ENCODE measurements around the gene PIP4P1.

PIP4P1 gene

DNA sequence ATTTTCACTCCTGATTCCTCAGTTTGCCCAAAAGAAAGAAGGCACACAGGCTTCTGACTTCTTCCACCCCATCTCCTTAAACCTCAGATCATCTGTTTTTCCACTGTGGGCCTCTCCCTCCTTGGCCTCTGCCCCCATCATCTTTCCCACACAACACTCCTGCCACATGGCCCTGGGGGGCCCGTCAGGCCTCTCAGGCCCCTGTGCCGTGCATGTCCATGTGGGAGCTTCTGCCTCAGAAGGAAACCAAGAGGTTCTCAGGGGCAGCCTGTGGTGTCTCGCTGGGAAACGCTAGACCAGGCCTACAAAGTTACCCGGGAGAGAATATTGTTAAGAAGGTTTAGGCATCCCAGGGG is 33.2 kb downstream of the PIP4P1 start:
- TF ChIP-seq POLR2A (IDR thresholded peaks at IDR 0.05; ENCODE audit: low read depth, low read length) (no peak), POLR2AphosphoS5 (IDR thresholded peaks at IDR 0.05; ENCODE audit: low read depth, low read length) (0 out of 2 replicates have a peak, but pooled peaks have one; percentile 38), TAF1 (IDR thresholded peaks at IDR 0.05; ENCODE audit: borderline replicate concordance, low read depth, low read length) (no peak)
- DNase-seq (ENCODE audit: insufficient read length), result no peak
- no peak for FAIRE-seq

DNA sequence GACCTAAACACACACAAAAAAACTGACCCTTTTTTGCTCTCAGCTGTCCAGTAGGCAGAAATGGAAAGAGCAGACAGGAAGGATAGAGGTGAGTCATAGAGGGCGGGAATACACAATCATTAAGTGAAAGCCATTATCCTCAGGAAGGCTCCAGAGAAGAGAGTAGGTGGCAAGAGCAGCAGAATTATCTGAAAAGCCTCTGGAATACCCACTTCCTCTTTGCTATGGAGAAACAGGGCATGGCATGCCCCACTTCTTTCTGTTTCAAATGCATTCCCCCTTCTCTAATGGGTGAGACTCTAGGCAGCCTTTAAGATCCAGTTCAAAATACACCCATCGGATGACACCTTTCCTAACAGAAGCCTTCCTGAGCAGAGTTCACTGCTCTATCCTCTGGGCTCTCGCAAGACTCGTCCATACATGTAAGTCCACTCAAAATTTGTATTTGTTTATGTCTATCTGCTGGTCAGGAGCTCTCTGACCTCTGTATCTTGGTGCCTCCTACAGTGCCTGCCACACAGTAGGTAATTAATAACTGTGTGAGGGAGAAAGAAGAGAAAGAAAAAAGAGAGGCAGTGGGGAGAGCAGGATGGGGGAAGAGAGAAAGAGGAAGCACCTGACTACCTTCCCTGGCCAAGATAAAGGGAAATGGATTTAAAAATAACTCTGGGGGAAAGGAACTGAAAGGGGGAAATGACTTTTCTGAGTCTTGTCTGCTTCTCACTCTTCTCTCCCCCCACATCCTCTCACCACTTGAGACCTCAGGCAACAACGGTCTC is 33.8 kb downstream of the PIP4P1 start:
- FAIRE-seq (peak; percentile 94), DNase-seq (ENCODE audit: insufficient read length) (peak; percentile 52)
- TF ChIP-seq POLR2A (IDR thresholded peaks at IDR 0.05; ENCODE audit: low read depth, low read length) (no peak), TAF1 (IDR thresholded peaks at IDR 0.05; ENCODE audit: borderline replicate concordance, low read depth, low read length) (no peak), POLR2AphosphoS5 (IDR thresholded peaks at IDR 0.05; ENCODE audit: low read depth, low read length) (no peak)

DNA sequence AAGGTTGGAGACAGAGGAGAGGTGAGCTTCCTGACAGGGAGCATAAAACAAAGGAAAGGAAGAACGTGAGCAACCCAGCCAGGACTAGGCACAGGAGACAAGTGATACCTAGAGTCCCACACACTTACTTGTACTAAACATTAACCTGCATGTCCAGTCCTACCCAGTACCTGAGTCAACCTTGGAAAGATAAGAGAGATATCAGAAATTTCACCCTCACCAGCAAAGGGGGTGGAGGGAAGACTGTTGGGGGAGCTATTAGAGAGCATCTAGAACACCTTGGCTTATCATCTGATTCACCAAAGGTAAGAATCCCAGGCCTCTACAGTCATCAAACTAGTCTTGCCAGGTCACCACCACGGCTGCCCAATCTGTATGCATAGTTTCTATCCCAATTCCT is 36.4 kb downstream of the PIP4P1 start:
- no peak for FAIRE-seq
- no peak for DNase-seq (ENCODE audit: insufficient read length)
- no peak for TF ChIP-seq POLR2AphosphoS5 (IDR thresholded peaks at IDR 0.05; ENCODE audit: low read depth, low read length)
- TF ChIP-seq POLR2A (IDR thresholded peaks at IDR 0.05; ENCODE audit: low read depth, low read length), result no peak
- no peak for TF ChIP-seq TAF1 (IDR thresholded peaks at IDR 0.05; ENCODE audit: borderline replicate concordance, low read depth, low read length)

DNA sequence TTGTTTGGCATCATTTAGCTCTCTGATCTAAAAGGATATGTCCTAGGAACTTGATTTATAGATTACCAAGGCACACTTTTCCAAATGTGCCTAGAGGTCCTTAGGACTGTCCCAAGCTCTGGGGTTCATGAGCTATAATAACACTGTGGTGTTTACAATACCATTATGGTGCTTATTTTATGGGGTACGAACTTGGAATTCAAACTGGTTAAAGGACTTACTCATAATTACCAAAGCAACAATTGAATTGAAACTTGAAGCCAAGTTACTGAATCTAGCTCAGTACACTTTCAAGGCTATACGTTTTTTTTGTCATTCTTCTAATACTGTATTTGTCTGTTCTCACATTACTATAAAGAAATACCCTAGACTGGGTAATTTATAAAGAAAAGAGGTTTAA is 38.3 kb downstream of the PIP4P1 start:
- FAIRE-seq, result no peak
- DNase-seq (ENCODE audit: insufficient read length), result no peak
- TF ChIP-seq POLR2A (IDR thresholded peaks at IDR 0.05; ENCODE audit: low read depth, low read length), result no peak
- TF ChIP-seq TAF1 (IDR thresholded peaks at IDR 0.05; ENCODE audit: borderline replicate concordance, low read depth, low read length), result no peak
- TF ChIP-seq POLR2AphosphoS5 (IDR thresholded peaks at IDR 0.05; ENCODE audit: low read depth, low read length), result no peak

DNA sequence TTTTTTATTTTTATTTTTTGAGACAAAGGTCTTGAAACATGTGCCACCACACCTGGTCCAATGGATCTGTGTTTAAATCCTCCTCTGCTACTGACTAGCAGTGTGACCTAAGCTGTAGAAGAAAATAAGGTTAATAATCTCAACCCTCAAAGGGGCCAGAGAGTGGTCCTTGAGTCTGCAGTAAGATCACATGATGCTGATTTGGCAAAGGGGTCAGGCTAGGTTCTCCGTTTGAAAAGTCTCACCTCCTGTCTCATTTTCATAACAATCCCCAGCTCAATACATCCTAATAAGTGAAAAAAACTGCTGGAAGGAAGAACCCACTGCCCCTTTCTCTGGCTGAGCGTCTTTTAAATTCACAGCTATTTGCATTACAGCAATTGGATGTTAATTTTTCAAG is 40.0 kb downstream of the PIP4P1 start:
- TF ChIP-seq POLR2A (IDR thresholded peaks at IDR 0.05; ENCODE audit: low read depth, low read length), result no peak
- TF ChIP-seq POLR2AphosphoS5 (IDR thresholded peaks at IDR 0.05; ENCODE audit: low read depth, low read length), result no peak
- TF ChIP-seq TAF1 (IDR thresholded peaks at IDR 0.05; ENCODE audit: borderline replicate concordance, low read depth, low read length), result no peak
- DNase-seq (ENCODE audit: insufficient read length) (no peak), FAIRE-seq (peak; percentile 73)

DNA sequence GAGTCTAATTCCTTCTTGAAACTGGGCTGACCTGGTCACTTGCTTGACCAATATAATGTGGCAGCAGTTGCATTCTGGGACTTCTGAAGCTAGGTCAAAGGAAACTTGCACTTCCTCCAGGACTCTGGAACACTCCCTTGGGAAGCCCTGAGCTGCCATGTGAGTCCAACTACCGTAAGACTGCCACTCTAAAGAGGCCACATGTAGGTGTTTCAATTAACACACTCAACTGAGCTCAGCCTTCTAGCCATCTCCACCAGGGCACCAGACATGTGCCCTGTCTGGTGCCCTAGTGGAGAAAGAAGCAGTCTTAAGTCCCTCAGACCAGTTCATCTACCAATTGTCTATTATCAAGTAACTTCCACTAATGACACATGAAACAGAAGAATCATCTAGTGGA is 41.8 kb downstream of the PIP4P1 start:
- FAIRE-seq (no peak), DNase-seq (ENCODE audit: insufficient read length) (no peak)
- TF ChIP-seq POLR2A (IDR thresholded peaks at IDR 0.05; ENCODE audit: low read depth, low read length) (no peak), POLR2AphosphoS5 (IDR thresholded peaks at IDR 0.05; ENCODE audit: low read depth, low read length) (no peak), TAF1 (IDR thresholded peaks at IDR 0.05; ENCODE audit: borderline replicate concordance, low read depth, low read length) (no peak)

DNA sequence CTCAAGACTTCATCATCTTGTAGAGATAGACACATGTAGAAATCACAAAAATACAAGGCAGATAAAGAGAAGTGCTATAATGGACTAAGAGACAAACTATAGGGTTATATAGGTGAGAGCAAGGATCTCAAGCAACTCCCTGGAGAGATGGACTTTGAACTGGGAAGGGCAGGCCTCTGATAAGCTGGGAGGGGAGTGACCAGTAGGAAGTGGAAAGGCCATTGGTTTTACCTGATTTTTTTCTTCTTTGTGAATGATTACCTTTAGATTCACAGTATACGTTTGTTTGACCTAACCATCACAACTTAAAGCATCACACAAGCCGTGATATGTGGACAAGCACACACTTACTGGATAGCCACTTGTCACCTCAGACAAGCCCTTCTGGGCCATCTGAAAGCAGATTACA is 42.7 kb downstream of the PIP4P1 start:
- FAIRE-seq, result no peak
- TF ChIP-seq POLR2A (IDR thresholded peaks at IDR 0.05; ENCODE audit: low read depth, low read length) (no peak), TAF1 (IDR thresholded peaks at IDR 0.05; ENCODE audit: borderline replicate concordance, low read depth, low read length) (no peak), POLR2AphosphoS5 (IDR thresholded peaks at IDR 0.05; ENCODE audit: low read depth, low read length) (no peak)

DNA sequence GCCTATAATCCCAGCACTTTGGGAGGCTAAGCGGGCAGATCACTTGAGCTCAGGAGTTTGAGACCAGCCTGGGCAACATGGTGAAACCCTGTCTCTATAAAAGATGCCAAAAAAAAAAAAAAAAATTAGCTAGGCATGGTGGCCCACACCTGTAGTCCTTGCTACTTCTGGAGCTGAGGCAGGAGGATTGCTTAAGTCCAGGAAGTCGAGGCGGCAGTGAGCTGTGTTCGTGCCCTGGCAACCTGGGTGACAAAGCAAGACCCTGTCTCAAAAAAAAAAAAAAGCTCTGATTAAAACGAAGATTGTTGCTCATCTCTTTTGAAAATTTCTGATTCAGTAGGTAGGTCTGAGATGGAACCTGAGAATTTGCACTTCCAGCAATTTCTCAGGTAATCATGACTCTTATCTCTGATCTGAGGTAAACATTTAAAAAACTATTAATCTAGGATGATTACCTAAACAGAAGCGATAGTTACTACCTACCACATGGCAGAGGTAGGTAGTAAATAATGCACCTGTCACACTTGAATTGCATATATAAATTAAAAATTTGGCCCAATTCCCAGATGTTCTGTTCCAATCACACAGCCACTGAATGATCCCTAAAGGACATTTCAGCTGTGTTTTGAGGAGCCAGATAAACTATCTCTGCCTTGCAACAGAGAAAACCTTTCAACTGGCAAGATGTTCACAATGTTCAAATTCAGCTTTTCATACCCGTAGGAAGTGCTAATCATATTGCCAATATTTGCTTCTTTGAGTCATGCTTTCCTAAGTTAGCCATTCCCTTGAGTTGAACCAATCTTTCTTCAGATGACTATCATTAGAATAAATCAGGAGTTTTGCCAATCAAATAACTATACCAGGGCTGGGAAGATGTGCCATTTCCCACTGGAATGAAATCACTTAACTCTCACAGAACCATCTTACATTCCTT is 43.7 kb downstream of the PIP4P1 start:
- no peak for FAIRE-seq
- TF ChIP-seq POLR2AphosphoS5 (IDR thresholded peaks at IDR 0.05; ENCODE audit: low read depth, low read length) (no peak), POLR2A (IDR thresholded peaks at IDR 0.05; ENCODE audit: low read depth, low read length) (no peak)
- DNase-seq (ENCODE audit: insufficient read length), result no peak

More for the DNA sequence above, 42.7 kb downstream of the PIP4P1 start:
- no peak for DNase-seq (ENCODE audit: insufficient read length)

DNA sequence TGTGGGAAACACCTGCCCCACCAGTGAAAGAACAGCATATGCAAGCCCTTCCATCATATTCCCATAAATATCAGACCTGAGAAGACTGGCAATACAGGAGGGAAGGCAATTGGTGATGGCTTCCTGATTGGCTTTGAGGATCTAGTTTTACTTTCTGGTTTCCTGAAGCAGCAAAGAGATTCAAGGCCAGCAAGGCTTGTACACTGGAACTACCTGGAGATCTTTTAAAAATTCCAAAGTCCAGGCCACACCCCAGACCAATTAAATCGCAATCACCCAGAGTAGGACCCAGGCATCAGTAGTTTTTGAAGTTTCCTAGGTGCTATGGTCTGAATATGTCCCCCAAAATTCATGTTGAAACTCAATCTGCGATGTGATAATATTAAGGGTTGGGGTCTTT is 45.0 kb downstream of the PIP4P1 start:
- FAIRE-seq (peak; percentile 56), DNase-seq (ENCODE audit: insufficient read length) (no peak)
- no peak for TF ChIP-seq POLR2AphosphoS5 (IDR thresholded peaks at IDR 0.05; ENCODE audit: low read depth, low read length)
- TF ChIP-seq TAF1 (IDR thresholded peaks at IDR 0.05; ENCODE audit: borderline replicate concordance, low read depth, low read length), result no peak

DNA sequence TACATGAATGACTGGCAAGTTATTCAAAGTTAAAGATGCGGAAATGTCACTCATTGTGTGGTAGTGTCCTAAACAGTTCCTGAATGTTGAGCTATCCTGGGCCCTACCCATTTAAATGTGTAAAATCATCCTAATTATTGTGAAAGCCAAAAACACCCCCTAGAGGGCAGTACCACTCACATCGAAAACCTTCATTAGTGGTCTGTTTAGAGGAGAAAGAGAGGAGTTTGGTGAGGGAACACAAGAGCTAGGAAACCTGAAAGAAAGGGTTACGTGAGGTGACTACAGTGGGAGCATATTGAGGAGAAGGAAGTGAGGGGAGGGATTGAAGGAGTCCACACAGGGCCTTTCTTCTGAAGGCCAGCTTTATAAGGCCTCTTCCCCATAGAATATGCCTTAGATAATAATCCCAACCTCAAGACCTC is 45.4 kb downstream of the PIP4P1 start:
- FAIRE-seq (no peak), DNase-seq (ENCODE audit: insufficient read length) (no peak)
- TF ChIP-seq TAF1 (IDR thresholded peaks at IDR 0.05; ENCODE audit: borderline replicate concordance, low read depth, low read length) (no peak), POLR2AphosphoS5 (IDR thresholded peaks at IDR 0.05; ENCODE audit: low read depth, low read length) (no peak), POLR2A (IDR thresholded peaks at IDR 0.05; ENCODE audit: low read depth, low read length) (no peak)

DNA sequence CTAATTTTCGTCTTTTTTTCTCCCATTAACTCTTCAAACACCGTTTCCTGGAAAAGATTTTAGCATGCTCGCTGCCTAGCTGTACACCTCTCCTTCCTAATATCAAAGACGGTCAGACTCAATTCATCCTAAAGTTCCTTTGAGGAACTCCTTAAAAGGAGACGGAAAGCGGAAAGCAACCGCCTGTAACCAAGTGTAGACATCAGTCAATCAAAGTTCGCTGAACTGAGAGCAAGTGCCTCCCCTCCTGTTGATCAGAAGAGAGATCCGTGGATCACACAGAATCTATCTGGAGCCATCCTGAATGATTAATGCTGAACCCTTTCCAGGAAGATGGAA is 47.5 kb downstream of the PIP4P1 start:
- no peak for TF ChIP-seq POLR2AphosphoS5 (IDR thresholded peaks at IDR 0.05; ENCODE audit: low read depth, low read length)
- no peak; the same call in 1 of the 2 replicates for TF ChIP-seq POLR2A (IDR thresholded peaks at IDR 0.05; ENCODE audit: low read depth, low read length)
- no peak for TF ChIP-seq TAF1 (IDR thresholded peaks at IDR 0.05; ENCODE audit: borderline replicate concordance, low read depth, low read length)
- FAIRE-seq (peak; percentile 40), DNase-seq (ENCODE audit: insufficient read length) (no peak)

Measured in GM12892 (cell line).